Activated effector memory CD4-positive, alpha-beta T cell treated with Interleukin-2 at 50 U/mL for 16 hours (primary cell): ENCODE results near the gene SULT1C3.
"Not testable (repeated sequence)": the region's sequence is repeated elsewhere in the genome, so short reads cannot be mapped to it uniquely, and the experiment has no call there.

Source experiments
- DNase-seq: peaks from one replicate; pipeline ENCODE4 v3.0.0-alpha.2; 2020

The SULT1C3 gene

DNA sequence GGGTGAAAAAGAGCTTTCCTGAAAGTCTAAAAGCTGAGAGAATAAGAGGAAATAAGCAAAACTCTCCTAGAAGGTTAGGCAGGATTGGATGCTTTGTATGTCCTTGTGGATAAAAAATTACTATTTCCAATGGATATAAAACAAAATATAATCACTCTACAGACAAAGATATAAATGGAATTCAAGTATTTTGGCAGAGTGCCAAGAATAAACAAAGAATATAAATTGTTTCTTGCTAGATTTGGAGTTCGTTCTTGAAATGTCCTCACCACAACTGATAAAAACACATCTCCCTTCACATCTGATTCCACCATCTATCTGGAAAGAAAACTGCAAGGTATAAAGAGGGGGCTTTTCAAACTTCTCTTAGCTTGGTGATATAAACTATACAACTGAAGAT, 13.3 kb downstream of the SULT1C3 start:
- no peak for DNase-seq

DNA sequence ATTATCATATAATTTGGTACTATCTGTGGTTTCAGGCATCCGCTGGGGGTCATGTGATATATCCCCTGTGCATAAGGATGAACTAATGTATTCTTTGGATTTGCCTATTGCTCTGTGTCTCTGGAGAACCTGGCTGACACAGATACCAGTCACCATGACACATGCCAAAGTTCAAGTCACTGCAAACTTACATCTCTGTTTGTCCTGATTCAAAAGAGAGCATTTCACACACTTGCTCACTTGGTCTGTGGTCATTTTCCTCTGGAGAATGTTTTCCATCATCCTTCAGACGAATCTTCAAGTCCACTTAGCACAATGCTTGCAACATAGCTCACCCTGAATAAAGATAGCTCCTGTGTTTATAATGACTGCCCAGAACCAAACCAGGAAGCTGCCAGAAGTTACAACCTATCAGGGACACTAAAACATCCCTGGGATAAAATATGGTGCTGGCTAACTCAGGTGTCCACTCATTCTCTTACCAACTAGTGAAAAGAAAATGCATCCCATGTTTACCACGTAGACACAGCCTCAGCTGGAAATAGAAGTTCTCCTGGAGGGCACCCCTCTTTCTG, 18.1 kb downstream of the SULT1C3 start:
- no peak for DNase-seq

DNA sequence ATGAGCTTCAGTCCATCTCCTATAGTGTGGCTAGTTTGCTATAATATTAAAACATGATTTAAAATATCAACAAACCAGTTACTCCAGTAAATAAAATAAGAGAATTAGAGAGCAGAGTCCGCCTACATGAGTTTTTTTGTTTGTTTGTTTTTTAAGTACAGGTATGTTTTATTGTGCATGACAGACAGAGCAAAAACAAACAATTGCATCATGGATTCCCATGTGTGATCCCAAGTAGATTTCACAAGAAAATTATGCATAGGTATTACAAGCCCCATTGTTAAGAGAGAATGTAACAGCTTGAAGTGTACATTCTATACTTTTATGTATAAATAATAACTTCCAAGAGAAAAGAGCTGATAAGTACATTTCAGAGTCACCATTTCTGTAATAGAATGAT, 21.0 kb downstream of the SULT1C3 start:
- DNase-seq = no peak

DNA sequence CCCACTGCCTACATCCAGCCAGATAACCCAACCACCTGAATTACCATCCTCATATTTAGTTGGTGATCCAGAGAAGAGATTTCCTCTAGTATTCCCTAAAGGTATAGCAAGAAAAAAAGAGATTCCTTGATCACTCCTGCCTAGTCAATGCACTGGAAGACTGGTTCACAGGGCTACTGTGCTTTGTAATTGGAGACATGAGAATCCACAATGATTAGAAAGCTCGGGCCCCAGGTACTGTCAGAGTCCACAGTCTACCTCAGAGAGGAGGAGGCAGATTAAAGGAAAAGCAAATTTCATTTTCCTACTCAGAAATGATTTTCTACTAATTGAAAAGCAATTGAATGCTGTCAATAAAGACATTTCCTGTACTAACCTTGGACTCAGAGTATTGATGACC, 22.3 kb downstream of the SULT1C3 start:
- no peak for DNase-seq

DNA sequence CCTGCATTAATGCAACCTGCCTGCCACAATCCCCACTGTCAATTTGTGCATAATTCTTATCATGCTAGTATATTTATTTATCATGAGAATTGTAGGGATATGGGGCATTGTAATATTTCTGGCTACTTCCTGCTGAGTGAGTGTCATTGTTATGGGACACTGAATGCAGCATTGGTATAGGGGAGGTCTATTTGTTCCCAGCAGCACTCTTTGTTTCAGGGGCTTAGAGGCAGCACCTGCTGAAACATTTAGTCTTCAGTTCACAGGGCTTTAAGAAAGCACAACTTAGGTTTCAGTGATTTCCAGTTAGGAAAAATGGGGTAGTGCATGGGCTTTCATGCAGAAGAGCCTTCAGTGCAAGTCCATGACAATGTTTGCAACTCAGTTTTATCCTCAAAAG, 23.6 kb downstream of the SULT1C3 start:
- no peak for DNase-seq

DNA sequence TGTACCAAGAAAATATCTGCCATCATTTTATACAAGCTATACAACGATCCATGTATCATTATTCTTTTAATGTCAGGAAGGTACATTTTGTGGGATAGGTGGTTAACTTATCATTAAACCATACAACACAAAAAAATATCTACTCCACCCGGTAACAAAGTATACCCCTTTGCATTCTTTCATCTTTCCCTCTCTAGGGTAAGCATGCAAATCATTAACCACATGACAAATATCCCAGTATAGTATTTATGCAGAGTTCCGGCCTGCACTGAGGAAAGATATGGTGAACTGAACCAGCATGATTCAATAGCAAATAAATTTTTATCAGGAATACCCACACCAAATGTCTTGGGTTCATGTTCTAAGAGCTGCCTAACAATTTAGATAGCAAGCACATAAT, 26.4 kb downstream of the SULT1C3 start:
- no peak for DNase-seq

DNA sequence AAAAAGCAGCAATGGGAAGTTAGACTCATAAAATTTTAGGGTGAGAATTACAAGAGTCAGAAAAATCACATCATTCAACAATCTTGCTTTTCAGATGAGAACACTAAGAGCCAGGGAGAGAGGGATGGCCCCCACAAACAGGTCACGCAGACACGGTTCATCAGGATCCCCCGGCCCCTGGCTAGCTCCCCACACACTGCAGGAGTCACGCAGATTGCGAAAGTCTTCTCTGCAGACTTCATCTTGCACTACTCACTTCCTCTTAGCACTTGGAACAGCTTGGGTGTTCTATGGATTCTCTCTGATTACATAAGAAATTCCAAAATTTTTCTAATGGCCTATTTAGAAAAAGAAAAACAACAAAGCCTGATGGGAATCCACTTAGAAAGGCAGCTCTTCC, 27.3 kb downstream of the SULT1C3 start:
- no peak for DNase-seq

DNA sequence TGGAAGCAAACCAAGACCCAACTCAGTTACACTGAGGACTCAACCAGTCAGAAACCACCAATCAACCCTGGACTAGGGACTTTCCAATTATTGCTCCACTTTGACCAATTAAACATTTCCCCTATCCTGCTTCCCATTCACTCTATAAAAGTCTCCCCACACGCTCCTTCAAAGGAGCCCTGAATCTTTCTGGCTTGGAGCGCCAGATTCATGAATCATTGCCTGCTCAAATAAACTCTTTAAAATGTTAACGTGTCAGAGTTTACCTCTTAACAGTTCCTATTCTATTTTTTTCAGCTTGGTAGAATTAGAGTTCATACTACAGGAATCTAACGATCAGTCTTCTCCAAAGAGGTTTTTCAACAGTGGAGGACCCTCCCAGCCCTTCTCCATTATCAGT, 28.2 kb downstream of the SULT1C3 start:
- no peak for DNase-seq

DNA sequence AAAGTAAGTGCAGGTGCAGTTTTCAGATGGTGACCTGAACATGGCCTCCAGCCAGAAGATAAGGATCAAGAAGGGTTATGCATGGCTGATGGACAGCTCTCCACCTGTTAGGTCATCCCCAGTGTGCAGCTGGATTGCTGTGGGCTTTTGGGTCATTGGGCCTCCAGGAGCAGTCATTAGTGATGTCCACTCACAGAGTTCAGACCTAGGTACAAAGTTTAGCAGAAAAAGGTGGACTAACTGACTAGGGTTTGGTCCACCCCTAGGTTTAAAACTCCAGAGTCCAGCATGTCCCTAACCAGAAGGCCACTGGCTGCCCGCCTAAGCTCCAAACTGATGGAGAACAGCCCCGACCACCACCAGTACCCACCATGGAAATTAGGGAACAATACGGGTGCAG, 30.6 kb downstream of the SULT1C3 start:
- DNase-seq = no peak

DNA sequence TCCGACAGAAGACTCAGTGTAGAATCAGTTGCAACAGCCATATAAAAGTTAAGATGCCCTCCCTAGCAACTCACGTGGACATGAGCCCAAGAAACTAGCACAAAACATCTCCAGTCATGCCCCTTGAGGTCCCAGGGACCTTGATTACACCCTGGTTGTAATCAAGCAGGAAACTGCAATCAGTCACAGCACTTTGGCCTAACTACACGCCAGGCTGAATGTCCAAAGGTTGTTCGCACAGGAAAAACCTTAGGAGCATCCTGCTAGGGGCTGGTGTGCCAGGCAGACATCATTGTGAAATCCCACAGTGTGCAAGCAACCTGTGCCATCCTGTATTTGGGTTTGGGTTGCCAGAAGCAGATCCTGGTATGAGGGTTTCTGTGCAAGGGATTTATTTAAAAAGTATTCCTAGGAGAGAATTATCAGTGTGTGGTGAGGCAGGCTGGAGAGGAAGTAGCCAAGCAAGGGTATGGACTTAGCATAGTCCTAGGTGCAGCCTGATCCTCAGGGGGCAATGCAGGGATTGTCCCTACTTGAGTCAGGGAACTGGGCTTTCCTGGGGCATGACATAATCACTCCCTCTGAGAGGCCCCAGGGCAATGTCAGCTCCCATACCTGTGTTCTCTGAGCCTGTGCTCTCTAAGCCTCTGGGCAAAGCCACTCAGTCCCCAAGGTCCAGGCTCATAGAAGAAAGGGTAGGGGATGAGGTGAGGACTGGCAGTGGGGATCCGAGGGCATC, 31.2 kb downstream of the SULT1C3 start:
- DNase-seq = no peak

DNA sequence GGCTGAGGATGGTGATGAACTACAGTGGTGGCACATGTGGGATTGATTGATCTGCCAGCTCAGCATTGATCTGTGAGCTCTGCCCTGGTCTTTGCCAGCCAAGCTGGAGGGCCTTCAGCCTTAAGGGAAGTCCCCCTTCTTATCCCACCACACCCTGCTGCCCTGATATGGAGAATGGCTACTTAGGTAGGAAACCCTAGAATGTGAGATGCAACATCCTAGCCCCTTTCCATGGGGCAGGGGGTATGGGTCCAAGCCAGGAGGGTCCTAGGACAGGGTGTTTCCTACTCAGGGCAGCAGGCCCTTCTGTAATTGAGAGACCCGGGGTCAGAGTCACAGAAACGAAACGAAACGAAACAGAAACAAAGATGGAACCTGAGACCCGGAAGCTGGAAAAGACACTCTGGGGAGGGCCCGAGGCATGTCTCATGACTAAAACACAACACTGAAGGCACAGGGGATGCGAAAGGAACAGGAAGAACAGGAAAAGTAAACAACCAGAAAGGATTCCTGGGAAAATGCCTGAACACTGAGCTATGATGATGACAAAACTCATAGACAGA, 32.0 kb downstream of the SULT1C3 start:
- DNase-seq = no peak

DNA sequence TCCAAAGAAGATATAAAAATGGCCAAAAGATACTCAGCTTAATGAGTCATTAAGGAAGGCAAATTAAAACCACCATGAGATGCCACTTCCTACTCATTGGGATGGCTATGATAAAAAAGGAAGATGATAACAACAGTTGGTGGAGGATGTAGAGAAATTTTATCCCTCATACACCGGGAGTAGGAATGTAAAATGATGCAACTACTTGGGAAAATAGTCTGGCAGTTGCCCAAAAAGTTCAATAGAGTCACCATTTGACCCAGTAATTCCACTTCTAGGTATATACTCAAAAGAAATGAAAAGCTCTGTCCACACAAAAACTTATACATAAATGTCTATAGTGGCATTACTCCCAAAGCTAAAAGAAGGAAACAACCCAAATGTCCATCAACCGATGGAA, 38.9 kb downstream of the SULT1C3 start:
- no peak for DNase-seq

DNA sequence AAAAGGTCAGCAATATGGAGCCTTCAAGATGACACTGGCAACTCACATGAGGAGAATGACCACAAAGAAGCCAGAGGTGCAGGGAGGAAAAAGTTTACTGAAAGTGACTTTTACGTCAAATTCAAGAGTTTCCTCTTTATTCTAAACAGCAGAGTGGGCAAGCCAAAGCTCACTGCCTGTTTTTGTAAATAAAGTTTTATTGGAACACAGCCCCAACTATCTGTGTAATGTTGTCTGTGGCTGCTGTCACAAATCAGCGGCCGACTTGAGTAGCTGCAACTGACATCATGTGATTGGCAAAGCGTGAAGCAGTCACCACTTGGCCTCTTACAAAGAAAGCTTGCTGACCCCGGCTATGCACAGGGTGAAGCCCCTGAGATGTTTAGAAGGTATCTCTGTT, 39.7 kb downstream of the SULT1C3 start:
- DNase-seq = no peak

DNA sequence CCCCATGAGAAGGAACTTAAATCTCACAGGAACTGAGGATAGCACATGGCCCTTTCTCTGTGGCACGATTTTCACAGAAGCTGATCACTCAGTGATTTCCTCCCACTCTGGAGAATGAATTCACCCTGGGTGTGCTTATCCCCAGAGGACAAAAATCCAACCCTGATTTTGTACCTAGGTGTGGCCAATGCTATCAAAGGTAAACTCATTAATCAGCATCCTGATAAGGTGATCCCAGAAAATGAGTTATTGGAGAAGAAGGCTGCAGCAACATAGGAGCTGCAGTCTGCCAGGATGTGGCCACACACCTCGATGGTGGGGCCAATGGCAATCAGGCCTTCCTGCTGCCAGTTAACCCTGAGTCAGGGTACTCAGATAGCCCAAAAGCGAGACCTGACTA, 40.7 kb downstream of the SULT1C3 start:
- DNase-seq = no peak

DNA sequence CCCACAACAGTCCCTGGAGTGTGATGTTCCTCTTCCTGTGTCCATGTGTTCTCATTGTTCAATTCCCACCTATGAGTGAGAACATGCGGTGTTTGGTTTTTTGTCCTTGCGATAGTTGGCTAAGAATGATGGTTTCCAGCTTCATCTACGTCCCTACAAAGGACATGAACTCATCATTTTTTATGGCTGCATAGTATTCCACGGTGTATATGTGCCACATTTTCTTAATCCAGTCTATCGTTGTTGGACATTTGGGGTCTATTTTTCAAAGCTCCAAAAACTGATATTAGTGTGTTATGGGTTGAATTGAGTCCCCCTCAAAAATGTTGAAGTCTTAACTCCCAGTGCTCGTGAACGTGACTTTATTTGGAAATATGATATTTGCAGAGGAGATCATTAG, 44.8 kb downstream of the SULT1C3 start:
- not testable (repeated sequence) for DNase-seq

DNA sequence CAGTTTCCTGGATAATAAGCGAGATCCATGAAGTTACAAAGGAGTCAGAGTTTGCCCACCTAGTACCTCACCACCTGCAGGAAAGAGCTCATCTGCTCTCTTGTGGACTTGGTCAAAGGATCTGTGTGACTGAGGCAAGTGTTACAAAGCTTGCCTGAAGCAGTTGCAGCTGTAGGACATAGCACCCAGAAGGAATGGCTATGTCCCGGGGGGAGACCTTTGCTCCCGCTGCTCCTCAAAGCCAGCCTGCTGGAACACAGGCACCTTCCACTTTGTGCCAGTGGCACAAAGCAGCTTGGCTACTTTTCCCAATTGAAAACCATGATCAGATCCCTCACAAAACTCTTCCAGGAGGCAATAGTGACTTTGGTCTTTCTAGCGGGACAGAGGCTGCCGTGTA, 45.8 kb downstream of the SULT1C3 start:
- DNase-seq = no peak

DNA sequence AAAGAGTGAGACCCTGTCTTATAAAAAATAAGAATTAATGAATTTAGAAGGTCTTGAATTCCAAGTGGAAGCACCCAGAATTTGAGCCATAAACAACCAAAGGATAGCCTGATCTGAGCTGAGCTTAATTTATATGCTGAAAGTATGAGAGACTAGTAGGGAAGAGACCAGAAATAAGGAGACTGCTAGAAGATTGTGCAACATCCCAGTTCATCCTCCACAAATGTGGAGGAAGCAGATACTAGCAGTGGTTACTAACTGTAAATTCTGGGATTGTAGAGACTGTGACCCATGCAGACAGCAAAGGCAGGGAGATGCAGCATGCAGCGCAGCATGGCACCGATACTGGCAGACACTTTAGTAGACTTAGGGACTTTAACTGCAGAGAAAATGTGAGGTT, 47.4 kb downstream of the SULT1C3 start:
- DNase-seq = no peak

DNA sequence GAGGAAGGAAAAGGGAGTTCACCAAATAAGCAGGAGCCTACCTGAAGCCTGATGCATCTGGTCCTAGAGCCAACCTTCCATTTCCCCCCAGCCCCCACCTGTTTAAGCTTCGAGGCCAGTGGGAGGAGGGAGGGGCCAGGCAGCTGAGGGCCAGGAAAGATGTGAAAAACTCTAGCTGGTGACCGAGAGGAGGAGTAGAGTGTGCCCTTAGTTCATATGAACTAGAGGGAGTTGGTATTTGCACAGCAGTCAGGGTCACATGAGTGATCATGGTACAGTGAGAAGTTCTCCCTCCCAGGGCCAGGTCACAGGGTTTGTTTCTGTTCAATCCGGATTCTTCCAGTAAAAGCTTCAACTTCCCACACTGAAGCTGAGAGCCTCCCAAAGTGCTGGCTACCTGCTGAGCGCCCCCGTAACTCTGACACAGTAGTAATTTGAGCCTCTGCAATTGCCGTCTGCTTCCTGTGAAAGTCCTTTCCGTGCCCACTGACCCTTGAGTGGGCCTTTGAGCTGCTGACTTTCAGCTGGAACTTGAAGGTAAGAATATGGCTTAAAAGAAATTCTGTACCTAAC, 48.9 kb downstream of the SULT1C3 start, which contains the start of gene SULT1C2:
Gene SULT1C2, plus strand, starts transcription at position 362 of the 573 bp plus-strand sequence. CDS start 4,773 bp downstream, outside the sequence.
- DNase-seq = no peak

DNA sequence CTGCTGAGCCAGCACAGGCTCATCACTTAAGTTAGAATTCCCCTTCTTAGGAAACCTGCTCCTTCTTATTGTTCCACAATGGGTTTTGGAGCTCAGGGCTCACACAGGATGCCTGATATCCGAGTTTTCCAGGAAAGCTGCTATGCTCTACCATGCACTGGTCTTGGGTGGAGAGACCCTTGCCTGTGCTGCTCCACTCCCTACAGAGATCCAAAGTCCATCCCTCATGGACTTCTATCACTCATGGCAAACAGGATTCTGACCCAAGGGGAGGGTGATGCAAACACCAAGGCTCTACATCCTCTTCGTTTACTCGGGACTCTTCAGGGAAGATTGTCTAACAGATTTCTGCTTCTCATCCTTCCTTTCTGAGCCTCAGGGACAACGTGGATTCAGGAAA, 54.1 kb downstream of the SULT1C3 start:
- no peak for DNase-seq

DNA sequence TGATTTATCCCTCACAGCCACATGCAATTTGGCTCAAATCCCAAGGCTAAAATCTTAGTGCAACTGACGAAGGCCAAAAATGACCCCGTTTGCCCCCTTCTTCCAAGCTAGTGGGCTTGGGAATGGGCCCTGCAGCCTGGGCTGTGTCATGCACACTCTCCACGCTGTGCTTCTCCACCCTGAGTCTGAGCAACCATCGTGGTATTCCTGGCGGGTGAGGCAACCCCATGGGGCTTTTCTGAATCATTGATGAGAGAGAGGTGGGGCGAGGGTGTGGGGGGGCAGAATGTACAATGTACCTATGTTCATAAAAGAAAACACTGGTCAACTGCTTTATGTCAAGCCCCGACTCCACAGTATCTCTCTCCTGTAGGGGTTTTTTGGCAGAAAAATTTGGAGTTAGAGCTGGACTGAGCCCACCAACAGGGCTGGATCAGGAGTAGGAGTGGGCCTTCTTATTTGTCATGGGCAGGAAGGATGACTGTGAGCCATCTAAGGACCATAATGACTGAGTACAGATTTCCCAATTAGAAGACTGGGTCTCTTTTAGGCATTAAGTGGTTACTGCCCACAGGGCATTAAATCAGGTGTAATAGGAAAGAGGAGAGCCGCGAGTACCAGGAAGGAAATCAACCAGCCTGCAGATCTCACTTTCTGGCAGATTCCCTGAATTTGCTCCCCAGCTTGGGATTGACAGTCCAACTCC, 57.8 kb downstream of the SULT1C3 start:
- no peak for DNase-seq

DNA sequence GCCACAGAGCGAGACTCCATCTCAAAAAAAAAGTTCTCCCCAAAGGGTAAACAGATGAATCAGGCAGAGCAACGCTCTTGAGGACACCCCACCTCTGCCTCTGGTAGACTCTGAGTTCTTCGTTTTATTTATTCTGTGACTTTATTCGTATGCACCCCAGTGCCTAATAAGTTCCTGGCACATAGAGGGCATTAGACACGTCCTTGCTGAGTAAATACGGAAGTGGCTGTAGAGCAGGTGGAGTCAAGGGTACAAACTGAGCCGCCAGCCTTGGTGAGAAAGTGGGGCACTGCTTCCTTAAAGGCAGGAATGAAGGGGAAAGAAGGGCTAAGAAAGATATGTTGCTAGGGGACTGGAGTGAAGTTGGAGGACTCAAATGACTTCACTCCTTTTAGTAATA, 61.8 kb downstream of the SULT1C3 start:
- DNase-seq = no peak

DNA sequence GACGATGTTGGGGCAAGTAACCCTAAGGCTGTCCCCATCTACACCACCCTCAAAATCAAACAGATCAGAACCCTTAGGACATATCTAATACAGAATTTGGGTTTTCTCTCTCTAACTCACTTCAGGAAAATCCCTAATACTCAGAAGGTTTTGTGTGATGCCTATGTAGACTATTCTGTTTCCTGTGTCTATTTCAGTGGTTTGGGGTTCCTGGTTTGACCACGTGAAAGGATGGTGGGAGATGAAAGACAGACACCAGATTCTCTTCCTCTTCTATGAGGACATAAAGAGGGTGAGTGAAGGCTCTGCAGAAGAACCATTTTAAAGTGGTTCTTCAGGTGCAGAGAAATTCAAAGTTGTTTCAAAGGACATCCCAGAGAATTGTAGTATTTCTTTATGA, 65.2 kb downstream of the SULT1C3 start:
- no peak for DNase-seq

DNA sequence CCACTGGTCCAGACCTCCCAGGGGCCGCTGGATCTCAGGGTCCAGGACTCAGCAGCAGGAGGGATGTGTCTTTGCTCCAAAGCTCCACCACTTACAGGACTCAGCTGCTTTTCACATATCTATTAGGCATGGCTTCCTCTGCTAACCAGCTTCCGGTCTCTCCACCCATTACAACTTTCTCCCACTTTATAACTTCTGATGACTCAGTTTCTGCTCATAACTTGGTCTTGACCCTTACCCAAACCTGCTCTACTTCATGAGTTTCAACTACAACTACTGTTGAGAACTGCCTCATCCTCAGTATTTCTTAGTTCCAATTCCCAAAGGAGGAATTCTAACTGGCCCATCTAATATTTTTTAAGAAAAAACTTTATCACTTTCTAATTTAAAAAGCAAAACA, 66.1 kb downstream of the SULT1C3 start:
- no peak for DNase-seq

DNA sequence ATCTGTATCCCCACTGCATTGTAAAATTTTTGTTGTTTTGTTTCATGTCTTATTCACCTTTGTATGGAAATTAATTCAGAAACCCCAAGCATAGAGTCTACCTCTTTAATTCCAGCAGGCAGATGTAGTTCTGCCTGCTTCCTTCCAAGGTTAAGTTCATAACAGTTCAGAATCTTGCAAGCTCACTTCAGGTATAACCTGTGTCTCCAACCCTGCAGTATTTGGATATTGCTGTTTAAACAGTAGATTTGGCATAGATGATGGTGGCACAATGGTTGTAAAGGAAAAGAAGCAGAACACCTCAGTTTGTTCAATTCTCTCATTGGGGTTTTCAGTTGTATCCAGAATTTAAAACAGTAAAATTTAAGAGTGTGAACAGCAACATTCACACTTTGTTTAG, 70.1 kb downstream of the SULT1C3 start:
- DNase-seq = no peak
